HL-60 (cell line): ENCODE measurements around the gene MYLK4.

ENCODE experiments used
- CTCF ChIP-seq: IDR thresholded peaks from one replicate; pipeline ENCODE4 v1.5.1; 2011; ENCODE audit warnings: low read length, control low read depth, inconsistent platforms; ENCODE audit not compliant: insufficient read depth
- GABPA ChIP-seq: IDR thresholded peaks from 2 replicates; pipeline ENCODE4 v1.6.1; 2012; ENCODE audit warnings: low read depth
- POLR2AphosphoS5 ChIP-seq: IDR thresholded peaks from 2 replicates; pipeline ENCODE4 v1.6.1; 2012; ENCODE audit warnings: low read depth

DNA sequence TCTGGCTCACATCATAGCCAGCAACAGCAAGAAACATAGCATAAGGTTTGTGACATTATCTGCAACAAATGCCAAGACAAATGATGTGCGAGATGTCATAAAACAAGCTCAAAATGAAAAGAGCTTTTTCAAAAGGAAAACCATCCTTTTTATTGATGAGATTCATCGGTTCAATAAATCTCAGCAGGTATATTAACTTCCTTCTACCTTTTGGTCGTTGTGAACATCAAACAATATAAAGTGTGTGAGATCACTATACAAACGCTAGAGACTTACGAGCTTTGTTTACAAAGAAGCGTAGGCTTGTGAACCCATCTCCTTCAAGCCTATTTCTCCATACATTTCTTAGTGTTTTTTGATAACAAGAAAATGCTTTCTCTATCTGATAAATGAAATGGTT lies 18.0 kb upstream of the MYLK4 start:
- no peak for TF ChIP-seq POLR2AphosphoS5
- TF ChIP-seq CTCF = no peak
- TF ChIP-seq GABPA = no peak
